Measurements from ENCODE around the gene ARHGAP42. TPM values are rescaled to one million over a fixed set of nuclear protein-coding genes. Genes with fewer than 3 reads are reported as not detected.

The ARHGAP42 gene
- total and polyA plus RNA-seq, 11 donors = 3.8 to 12.4 (median 8.6) TPM

DNA sequence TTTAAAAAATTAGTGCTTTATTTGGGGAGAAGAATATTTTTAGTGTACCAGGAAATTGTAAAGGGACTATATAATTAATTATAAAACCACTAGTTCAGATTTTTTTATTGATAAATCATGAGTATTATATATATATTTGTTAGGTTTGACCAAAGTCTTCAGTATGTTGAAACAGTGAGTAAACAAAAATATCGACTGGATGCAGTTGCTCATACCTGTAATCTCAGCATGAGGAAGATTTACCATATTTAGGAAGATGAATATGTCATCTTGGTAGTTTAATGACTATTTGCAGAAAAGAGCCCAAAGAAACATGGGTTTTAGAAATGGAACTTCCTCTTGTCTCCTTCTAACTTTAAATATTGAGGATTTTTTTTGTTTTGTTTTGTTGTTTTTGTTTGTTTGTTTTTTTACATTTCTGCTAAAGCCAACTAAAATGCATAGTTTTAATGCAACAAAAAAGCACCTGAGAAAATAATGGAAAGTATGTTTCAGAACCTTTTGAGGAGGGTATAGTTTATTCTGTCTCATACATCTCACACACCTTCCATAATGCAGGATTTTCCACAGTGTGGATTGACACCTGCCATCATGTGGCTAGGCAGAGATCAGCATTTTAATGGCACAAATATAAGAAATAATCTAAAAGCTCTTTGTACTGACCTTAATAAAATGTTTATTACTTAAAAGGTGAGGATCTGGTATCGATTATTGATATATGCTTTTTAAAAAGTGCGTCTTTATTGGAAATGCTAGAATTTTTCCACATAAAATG is 114.3 kb downstream of the ARHGAP42 start:
- 93 to 99% (median 97%) methylated on average over 3 of the region's 3 CpGs for WGBS, 4 donors

DNA sequence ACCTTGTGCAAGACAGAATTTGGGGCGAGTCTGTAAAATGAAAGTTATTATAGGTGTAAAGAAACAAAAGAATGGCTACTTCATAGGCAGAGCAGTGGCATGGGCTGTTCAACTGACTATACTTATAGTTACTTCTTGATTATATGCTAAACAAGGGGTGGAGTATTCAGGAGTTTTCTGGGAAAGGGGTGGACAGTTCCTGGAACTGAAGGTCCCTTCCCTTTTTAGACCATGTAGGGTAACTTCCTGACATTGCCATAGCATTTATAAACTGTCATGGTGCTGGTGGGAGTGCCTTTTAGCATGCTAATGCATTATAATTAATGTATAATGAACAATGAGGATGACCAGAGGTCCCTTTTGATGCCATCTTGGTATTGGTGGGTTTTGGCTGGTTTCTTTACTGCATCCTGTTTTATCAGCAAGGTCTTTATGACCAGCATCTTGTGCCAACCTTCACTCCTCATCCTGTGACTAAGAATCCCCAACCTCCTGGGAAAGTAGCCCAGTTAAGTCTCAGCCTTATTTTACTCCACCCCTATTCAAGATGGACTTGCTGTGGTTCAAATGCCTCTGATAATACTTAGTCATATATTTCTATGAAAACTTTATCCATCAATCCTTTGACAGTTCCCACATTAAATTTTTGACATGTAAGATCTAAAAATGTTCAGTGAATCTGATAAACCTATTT is 118.6 kb downstream of the ARHGAP42 start:
- intact Hi-C loops (cut with DNase I) = no loop called here
- no peak overlapping the region for H3K4me3 ChIP-seq
- WGBS, 4 donors = 91 to 94% (median 93%) methylated on average over 1 of the region's 1 CpG
- H3K27me3 ChIP-seq = no peaks in the 10 kb centered on the region
- TF ChIP-seq, protein P1, sequence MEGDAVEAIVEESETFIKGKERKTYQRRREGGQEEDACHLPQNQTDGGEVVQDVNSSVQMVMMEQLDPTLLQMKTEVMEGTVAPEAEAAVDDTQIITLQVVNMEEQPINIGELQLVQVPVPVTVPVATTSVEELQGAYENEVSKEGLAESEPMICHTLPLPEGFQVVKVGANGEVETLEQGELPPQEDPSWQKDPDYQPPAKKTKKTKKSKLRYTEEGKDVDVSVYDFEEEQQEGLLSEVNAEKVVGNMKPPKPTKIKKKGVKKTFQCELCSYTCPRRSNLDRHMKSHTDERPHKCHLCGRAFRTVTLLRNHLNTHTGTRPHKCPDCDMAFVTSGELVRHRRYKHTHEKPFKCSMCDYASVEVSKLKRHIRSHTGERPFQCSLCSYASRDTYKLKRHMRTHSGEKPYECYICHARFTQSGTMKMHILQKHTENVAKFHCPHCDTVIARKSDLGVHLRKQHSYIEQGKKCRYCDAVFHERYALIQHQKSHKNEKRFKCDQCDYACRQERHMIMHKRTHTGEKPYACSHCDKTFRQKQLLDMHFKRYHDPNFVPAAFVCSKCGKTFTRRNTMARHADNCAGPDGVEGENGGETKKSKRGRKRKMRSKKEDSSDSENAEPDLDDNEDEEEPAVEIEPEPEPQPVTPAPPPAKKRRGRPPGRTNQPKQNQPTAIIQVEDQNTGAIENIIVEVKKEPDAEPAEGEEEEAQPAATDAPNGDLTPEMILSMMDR (IDR thresholded peaks at IDR 0.05) = no peak
- no peak for TF ChIP-seq POLR2A (IDR thresholded peaks at IDR 0.05)
- ATAC-seq (no peak), DNase-seq (no peak)
- H3K4me1 ChIP-seq = peaks cover 0 to 18% (median 7%) of the 10 kb centered on the region in 12 donors
- H3K9me3 ChIP-seq = no peaks in the 10 kb centered on the region
- H3K27ac ChIP-seq = no peak overlapping the region
- no peaks in the 10 kb centered on the region for H3K36me3 ChIP-seq

More for the DNA sequence above, 114.3 kb downstream of the ARHGAP42 start:
- DNase-seq (no peak), ATAC-seq (no peak)
- Histone ChIP-seq H3K4me1 (peaks cover 0 to 6% (median 0%) of the 10 kb centered on the region in 12 donors), H3K36me3 (no peaks in the 10 kb centered on the region), H3K27me3 (no peaks in the 10 kb centered on the region), H3K4me3 (no peak overlapping the region), H3K9me3 (no peaks in the 10 kb centered on the region), H3K27ac (no peak overlapping the region)
- intact Hi-C loops (cut with DNase I) = no loop called here
- no peak for TF ChIP-seq POLR2A (IDR thresholded peaks at IDR 0.05)
- TF ChIP-seq, protein P1 (IDR thresholded peaks at IDR 0.05) = no peak

DNA sequence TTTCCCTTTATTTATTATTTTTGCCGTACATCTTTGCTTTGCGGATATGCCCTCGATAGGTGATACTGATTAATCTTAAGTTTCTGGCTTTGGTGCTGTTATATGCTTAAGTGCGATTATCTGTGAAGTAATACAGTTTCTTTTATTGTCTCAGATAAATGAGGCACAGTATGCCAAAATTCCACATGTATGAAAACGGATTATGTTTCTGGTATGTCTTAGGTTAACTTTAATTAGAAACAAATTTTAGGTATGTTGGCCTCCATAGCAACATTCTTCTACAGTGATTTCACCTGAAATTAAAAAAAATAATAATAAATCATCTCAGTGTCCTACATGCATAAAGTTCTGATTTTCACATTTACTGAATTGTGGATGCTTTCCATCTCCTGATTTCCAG is 119.2 kb downstream of the ARHGAP42 start:
- no peaks in the 10 kb centered on the region for H3K36me3 ChIP-seq
- 73 to 86% (median 79%) methylated on average over 5 of the region's 5 CpGs for WGBS, 4 donors
- intact Hi-C loops (cut with DNase I) = no loop called here
- TF ChIP-seq, protein P1 (IDR thresholded peaks at IDR 0.05) = no peak
- no peak for TF ChIP-seq POLR2A (IDR thresholded peaks at IDR 0.05)
- no peak for DNase-seq
- peaks cover 0 to 18% (median 7%) of the 10 kb centered on the region in 12 donors for H3K4me1 ChIP-seq
- no peaks in the 10 kb centered on the region for H3K27me3 ChIP-seq
- ATAC-seq = no peak
- H3K4me3 ChIP-seq = no peak overlapping the region
- H3K27ac ChIP-seq = no peak overlapping the region
- H3K9me3 ChIP-seq = no peaks in the 10 kb centered on the region

DNA sequence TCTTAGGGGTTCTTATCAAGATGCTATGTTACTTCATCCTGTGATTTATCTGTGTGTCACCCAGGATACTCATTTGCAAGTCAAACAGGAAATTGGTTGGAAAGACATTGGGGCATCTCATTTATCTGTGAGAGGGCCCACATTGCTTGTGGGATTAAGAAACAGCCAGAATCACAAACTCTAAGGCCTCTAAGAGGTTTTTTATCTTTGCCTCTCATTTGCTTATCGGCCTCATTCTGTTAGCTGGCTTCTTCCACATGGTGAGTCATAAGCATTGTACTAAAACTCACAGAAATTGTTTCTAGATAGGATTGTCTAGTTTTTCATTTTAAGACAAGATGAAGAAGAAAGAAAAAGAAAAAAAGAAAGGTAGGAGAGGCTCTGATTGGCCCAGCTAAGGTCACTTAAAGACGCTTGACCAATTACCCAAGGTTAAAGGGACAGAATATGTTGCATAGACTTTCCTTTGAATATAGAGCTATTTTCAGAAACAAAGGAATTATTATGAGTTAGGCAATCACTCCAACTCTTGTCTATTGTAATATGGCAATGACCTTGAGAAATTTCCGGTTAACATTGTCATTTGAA is 121.9 kb downstream of the ARHGAP42 start:
- intact Hi-C loops (cut with DNase I) = no loop called here
- TF ChIP-seq POLR2A (IDR thresholded peaks at IDR 0.05) = no peak
- TF ChIP-seq, protein P1 (IDR thresholded peaks at IDR 0.05) = no peak
- ATAC-seq (peak in 1 of 4 donors; percentile 43), DNase-seq (no peak)
- peak overlapping the region in 5 of 12 donors; percentile 7 to 38 (median 18) for H3K27ac ChIP-seq
- no peaks in the 10 kb centered on the region for H3K36me3 ChIP-seq
- no peaks in the 10 kb centered on the region for H3K9me3 ChIP-seq
- no peaks in the 10 kb centered on the region for H3K27me3 ChIP-seq
- H3K4me3 ChIP-seq = no peak overlapping the region
- WGBS, 4 donors = 45 to 57% (median 50%) methylated on average over 3 of the region's 3 CpGs
- peaks cover 0 to 18% (median 7%) of the 10 kb centered on the region in 12 donors for H3K4me1 ChIP-seq
